Neural progenitor cell (in vitro differentiated cells): Measurements from ENCODE around the gene JAM2.
A peak's percentile ranks its signal among the peaks of the same experiment; 100 is the strongest.

Experiments
- EZH2phosphoT487 ChIP-seq: fragments of 200-600 bp; sonication (generic); IDR thresholded peaks from 2 replicates; pipeline ENCODE4 v1.6.1; 2017; ENCODE audit warnings: antibody characterized with exemption
- TF ChIP-seq, protein P1 (sequence below): fragments of 200-600 bp; sonication (generic); IDR thresholded peaks from 2 replicates; pipeline ENCODE4 v1.5.1; 2017; ENCODE audit warnings: antibody characterized with exemption, mild to moderate bottlenecking

- TF ChIP-seq, protein P1, sequence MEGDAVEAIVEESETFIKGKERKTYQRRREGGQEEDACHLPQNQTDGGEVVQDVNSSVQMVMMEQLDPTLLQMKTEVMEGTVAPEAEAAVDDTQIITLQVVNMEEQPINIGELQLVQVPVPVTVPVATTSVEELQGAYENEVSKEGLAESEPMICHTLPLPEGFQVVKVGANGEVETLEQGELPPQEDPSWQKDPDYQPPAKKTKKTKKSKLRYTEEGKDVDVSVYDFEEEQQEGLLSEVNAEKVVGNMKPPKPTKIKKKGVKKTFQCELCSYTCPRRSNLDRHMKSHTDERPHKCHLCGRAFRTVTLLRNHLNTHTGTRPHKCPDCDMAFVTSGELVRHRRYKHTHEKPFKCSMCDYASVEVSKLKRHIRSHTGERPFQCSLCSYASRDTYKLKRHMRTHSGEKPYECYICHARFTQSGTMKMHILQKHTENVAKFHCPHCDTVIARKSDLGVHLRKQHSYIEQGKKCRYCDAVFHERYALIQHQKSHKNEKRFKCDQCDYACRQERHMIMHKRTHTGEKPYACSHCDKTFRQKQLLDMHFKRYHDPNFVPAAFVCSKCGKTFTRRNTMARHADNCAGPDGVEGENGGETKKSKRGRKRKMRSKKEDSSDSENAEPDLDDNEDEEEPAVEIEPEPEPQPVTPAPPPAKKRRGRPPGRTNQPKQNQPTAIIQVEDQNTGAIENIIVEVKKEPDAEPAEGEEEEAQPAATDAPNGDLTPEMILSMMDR: peak; percentile 94
- no peak for TF ChIP-seq EZH2phosphoT487
Observed at GRCh38 chr21:25608044-25608737, 30.9 kb upstream of the JAM2 start.
